ENCODE measurements around the gene EXOC4.

DNA sequence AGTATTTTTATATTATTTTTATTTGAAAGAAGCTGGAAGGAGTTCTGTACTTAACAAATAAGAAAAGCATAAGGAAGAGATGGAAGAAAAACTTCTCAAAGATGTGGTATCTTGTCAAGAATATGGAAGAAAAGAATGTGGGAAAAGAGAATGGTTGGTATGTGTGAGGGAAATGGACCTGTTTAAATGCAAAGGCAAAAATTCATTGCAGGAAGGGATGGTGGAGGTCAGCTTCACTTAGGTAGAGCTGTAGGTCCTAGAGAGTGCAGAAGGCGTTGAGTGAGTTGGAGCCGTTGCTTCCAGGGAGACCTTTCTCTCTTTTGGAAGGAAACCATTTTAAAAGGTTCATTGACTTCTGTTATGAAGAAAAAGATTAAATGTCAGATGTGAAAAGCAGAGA is 107.3 kb downstream of the EXOC4 start:
- no peak for TF ChIP-seq POLR2AphosphoS5 (IDR thresholded peaks at IDR 0.05)
- no peak for TF ChIP-seq POLR2A (IDR thresholded peaks at IDR 0.05; ENCODE audit: low read depth)
- TF ChIP-seq, protein P1, sequence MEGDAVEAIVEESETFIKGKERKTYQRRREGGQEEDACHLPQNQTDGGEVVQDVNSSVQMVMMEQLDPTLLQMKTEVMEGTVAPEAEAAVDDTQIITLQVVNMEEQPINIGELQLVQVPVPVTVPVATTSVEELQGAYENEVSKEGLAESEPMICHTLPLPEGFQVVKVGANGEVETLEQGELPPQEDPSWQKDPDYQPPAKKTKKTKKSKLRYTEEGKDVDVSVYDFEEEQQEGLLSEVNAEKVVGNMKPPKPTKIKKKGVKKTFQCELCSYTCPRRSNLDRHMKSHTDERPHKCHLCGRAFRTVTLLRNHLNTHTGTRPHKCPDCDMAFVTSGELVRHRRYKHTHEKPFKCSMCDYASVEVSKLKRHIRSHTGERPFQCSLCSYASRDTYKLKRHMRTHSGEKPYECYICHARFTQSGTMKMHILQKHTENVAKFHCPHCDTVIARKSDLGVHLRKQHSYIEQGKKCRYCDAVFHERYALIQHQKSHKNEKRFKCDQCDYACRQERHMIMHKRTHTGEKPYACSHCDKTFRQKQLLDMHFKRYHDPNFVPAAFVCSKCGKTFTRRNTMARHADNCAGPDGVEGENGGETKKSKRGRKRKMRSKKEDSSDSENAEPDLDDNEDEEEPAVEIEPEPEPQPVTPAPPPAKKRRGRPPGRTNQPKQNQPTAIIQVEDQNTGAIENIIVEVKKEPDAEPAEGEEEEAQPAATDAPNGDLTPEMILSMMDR (IDR thresholded peaks at IDR 0.05): no peak
- TF ChIP-seq EP300 (IDR thresholded peaks at IDR 0.05): no peak
